ENCODE results near the gene HPCA.

- TF ChIP-seq, protein P1, sequence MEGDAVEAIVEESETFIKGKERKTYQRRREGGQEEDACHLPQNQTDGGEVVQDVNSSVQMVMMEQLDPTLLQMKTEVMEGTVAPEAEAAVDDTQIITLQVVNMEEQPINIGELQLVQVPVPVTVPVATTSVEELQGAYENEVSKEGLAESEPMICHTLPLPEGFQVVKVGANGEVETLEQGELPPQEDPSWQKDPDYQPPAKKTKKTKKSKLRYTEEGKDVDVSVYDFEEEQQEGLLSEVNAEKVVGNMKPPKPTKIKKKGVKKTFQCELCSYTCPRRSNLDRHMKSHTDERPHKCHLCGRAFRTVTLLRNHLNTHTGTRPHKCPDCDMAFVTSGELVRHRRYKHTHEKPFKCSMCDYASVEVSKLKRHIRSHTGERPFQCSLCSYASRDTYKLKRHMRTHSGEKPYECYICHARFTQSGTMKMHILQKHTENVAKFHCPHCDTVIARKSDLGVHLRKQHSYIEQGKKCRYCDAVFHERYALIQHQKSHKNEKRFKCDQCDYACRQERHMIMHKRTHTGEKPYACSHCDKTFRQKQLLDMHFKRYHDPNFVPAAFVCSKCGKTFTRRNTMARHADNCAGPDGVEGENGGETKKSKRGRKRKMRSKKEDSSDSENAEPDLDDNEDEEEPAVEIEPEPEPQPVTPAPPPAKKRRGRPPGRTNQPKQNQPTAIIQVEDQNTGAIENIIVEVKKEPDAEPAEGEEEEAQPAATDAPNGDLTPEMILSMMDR (IDR thresholded peaks at IDR 0.05; ENCODE audit: insufficient read depth, low read length, poor library complexity, severe bottlenecking) = no peak
- TF ChIP-seq EZH2phosphoT487 (conservative IDR thresholded peaks at IDR 0.05; ENCODE audit: low read length) = no peak
Measured at GRCh38 chr1:32884032-32884372, 2.3 kb upstream of the HPCA start.

Data from SU-DHL-6 (cell line).